Measurements from ENCODE around the gene FAM124A.

The FAM124A gene

GRCh38 chr13:51225029-51225428, 2.8 kb downstream of the FAM124A start:
- in situ Hi-C loops (cut with HindIII; ENCODE audit: low pct_unique_long_range_greater_than_20kb, low sequenced_read_pairs): no loop called here
- TF ChIP-seq JUND (IDR thresholded peaks at IDR 0.05; ENCODE audit: low read depth): no peak
- no peak for DNase-seq (ENCODE audit: low read depth in 1 of 2, low spot score in 1 of 2)

GRCh38 chr13:51227404-51227803, 5.2 kb downstream of the FAM124A start:
- no peak for TF ChIP-seq JUND (IDR thresholded peaks at IDR 0.05; ENCODE audit: low read depth)
- in situ Hi-C loops (cut with HindIII; ENCODE audit: low pct_unique_long_range_greater_than_20kb, low sequenced_read_pairs): no loop called here
- DNase-seq (ENCODE audit: low read depth in 1 of 2, low spot score in 1 of 2): no peak

GRCh38 chr13:51229101-51229719, 7.0 kb downstream of the FAM124A start:
- DNase-seq (ENCODE audit: low read depth in 1 of 2, low spot score in 1 of 2): no peak
- no peak for TF ChIP-seq JUND (IDR thresholded peaks at IDR 0.05; ENCODE audit: low read depth)
- in situ Hi-C loops (cut with HindIII; ENCODE audit: low pct_unique_long_range_greater_than_20kb, low sequenced_read_pairs): no loop called here

GRCh38 chr13:51229731-51230130, 7.5 kb downstream of the FAM124A start:
- no peak for TF ChIP-seq JUND (IDR thresholded peaks at IDR 0.05; ENCODE audit: low read depth)
- in situ Hi-C loops (cut with HindIII; ENCODE audit: low pct_unique_long_range_greater_than_20kb, low sequenced_read_pairs): no loop called here

GRCh38 chr13:51230477-51231105, 8.4 kb downstream of the FAM124A start:
- no peak for TF ChIP-seq JUND (IDR thresholded peaks at IDR 0.05; ENCODE audit: low read depth)
- no peak for DNase-seq (ENCODE audit: low read depth in 1 of 2, low spot score in 1 of 2)
- in situ Hi-C loops (cut with HindIII; ENCODE audit: low pct_unique_long_range_greater_than_20kb, low sequenced_read_pairs): no loop called here

More at GRCh38 chr13:51229731-51230130, 7.5 kb downstream of the FAM124A start:
- DNase-seq (ENCODE audit: low read depth in 1 of 2, low spot score in 1 of 2): no peak

GRCh38 chr13:51231456-51231855, 9.3 kb downstream of the FAM124A start:
- TF ChIP-seq JUND (IDR thresholded peaks at IDR 0.05; ENCODE audit: low read depth): no peak
- in situ Hi-C loops (cut with HindIII; ENCODE audit: low pct_unique_long_range_greater_than_20kb, low sequenced_read_pairs): no loop called here
- DNase-seq (ENCODE audit: low read depth in 1 of 2, low spot score in 1 of 2): no peak

GRCh38 chr13:51232328-51232727, 10.1 kb downstream of the FAM124A start:
- no peak for DNase-seq (ENCODE audit: low read depth in 1 of 2, low spot score in 1 of 2)
- TF ChIP-seq JUND (IDR thresholded peaks at IDR 0.05; ENCODE audit: low read depth): no peak
- in situ Hi-C loops (cut with HindIII; ENCODE audit: low pct_unique_long_range_greater_than_20kb, low sequenced_read_pairs): no loop called here

GRCh38 chr13:51233117-51233826, 11.1 kb downstream of the FAM124A start:
- no peak for TF ChIP-seq JUND (IDR thresholded peaks at IDR 0.05; ENCODE audit: low read depth)
- in situ Hi-C loops (cut with HindIII; ENCODE audit: low pct_unique_long_range_greater_than_20kb, low sequenced_read_pairs): no loop called here
- no peak for DNase-seq (ENCODE audit: low read depth in 1 of 2, low spot score in 1 of 2)

- in situ Hi-C loops (cut with HindIII; ENCODE audit: low pct_unique_long_range_greater_than_20kb, low sequenced_read_pairs): no loop called here
- no peak for DNase-seq (ENCODE audit: low read depth in 1 of 2, low spot score in 1 of 2)
- no peak for TF ChIP-seq JUND (IDR thresholded peaks at IDR 0.05; ENCODE audit: low read depth)
These were observed 12.5 kb downstream of the FAM124A start for GRCh38 chr13:51234676-51235075.

GRCh38 chr13:51235186-51235585, 13.0 kb downstream of the FAM124A start:
- in situ Hi-C loops (cut with HindIII; ENCODE audit: low pct_unique_long_range_greater_than_20kb, low sequenced_read_pairs): no loop called here
- no peak for DNase-seq (ENCODE audit: low read depth in 1 of 2, low spot score in 1 of 2)
- TF ChIP-seq JUND (IDR thresholded peaks at IDR 0.05; ENCODE audit: low read depth): no peak

- in situ Hi-C loops (cut with HindIII; ENCODE audit: low pct_unique_long_range_greater_than_20kb, low sequenced_read_pairs): no loop called here
- no peak for DNase-seq (ENCODE audit: low read depth in 1 of 2, low spot score in 1 of 2)
- TF ChIP-seq JUND (IDR thresholded peaks at IDR 0.05; ENCODE audit: low read depth): no peak
These were observed 13.7 kb downstream of the FAM124A start for GRCh38 chr13:51235756-51236490.

- in situ Hi-C loops (cut with HindIII; ENCODE audit: low pct_unique_long_range_greater_than_20kb, low sequenced_read_pairs): no loop called here
- no peak for DNase-seq (ENCODE audit: low read depth in 1 of 2, low spot score in 1 of 2)
- TF ChIP-seq JUND (IDR thresholded peaks at IDR 0.05; ENCODE audit: low read depth): no peak
These were observed 14.2 kb downstream of the FAM124A start for GRCh38 chr13:51236491-51236792.

- TF ChIP-seq JUND (IDR thresholded peaks at IDR 0.05; ENCODE audit: low read depth): no peak
- no peak for DNase-seq (ENCODE audit: low read depth in 1 of 2, low spot score in 1 of 2)
- in situ Hi-C loops (cut with HindIII; ENCODE audit: low pct_unique_long_range_greater_than_20kb, low sequenced_read_pairs): no loop called here
These were observed 15.2 kb downstream of the FAM124A start for GRCh38 chr13:51237386-51237785.
